Measurements from ENCODE around the gene C6orf136. TPM values are rescaled to one million over a fixed set of nuclear protein-coding genes. Genes with fewer than 3 reads are reported as not detected.

C6orf136 gene
- total RNA-seq, 1 donor from 2014 or later, result 17.2 TPM

GRCh38 chr6:30616811-30617564 is 29.9 kb upstream of the C6orf136 start, which contains the start of gene PPP1R10:
Gene PPP1R10 (minus strand): TSS chr6:30617243. CDS start chr6:30609944, 7,299 bp downstream.
- peaks cover 36% of the 10 kb centered on the region for H3K4me1 Mint-ChIP-seq (ENCODE audit: unreplicated experiment)
- H3K27ac Mint-ChIP-seq (ENCODE audit: unreplicated experiment), result peak within 1 kb of the TSS; percentile 100
- H3K27me3 Mint-ChIP-seq (ENCODE audit: unreplicated experiment), result no peaks in the 10 kb centered on the region
- H3K4me3 Mint-ChIP-seq (ENCODE audit: unreplicated experiment), result peak within 1 kb of the TSS; percentile 97
- H3K36me3 Mint-ChIP-seq (ENCODE audit: unreplicated experiment), result peaks cover 29% of the 10 kb centered on the region
- H3K9me3 Mint-ChIP-seq (ENCODE audit: unreplicated experiment), result no peaks in the 10 kb centered on the region
- DNase-seq (ENCODE audit: extremely low spot score, unreplicated experiment), result peak; percentile 99
- TF ChIP-seq, protein P1, sequence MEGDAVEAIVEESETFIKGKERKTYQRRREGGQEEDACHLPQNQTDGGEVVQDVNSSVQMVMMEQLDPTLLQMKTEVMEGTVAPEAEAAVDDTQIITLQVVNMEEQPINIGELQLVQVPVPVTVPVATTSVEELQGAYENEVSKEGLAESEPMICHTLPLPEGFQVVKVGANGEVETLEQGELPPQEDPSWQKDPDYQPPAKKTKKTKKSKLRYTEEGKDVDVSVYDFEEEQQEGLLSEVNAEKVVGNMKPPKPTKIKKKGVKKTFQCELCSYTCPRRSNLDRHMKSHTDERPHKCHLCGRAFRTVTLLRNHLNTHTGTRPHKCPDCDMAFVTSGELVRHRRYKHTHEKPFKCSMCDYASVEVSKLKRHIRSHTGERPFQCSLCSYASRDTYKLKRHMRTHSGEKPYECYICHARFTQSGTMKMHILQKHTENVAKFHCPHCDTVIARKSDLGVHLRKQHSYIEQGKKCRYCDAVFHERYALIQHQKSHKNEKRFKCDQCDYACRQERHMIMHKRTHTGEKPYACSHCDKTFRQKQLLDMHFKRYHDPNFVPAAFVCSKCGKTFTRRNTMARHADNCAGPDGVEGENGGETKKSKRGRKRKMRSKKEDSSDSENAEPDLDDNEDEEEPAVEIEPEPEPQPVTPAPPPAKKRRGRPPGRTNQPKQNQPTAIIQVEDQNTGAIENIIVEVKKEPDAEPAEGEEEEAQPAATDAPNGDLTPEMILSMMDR (IDR thresholded peaks at IDR 0.05), result no peak

GRCh38 chr6:30617565-30618269 is 29.2 kb upstream of the C6orf136 start, which contains the start of gene MRPS18B:
Gene MRPS18B (plus strand): TSS chr6:30617840. CDS start chr6:30617866, 26 bp downstream.
- TF ChIP-seq, protein P1 (IDR thresholded peaks at IDR 0.05), result no peak
- Mint-ChIP-seq H3K4me3 (ENCODE audit: unreplicated experiment) (peak within 1 kb of the TSS; percentile 97), H3K27ac (ENCODE audit: unreplicated experiment) (peak within 1 kb of the TSS; percentile 100), H3K4me1 (ENCODE audit: unreplicated experiment) (peaks cover 31% of the 10 kb centered on the region), H3K27me3 (ENCODE audit: unreplicated experiment) (no peaks in the 10 kb centered on the region), H3K9me3 (ENCODE audit: unreplicated experiment) (no peaks in the 10 kb centered on the region), H3K36me3 (ENCODE audit: unreplicated experiment) (peaks cover 30% of the 10 kb centered on the region)
- peak; percentile 99 for DNase-seq (ENCODE audit: extremely low spot score, unreplicated experiment)

GRCh38 chr6:30618270-30618797 is 28.6 kb upstream of the C6orf136 start:
- no peaks in the 10 kb centered on the region for H3K27me3 Mint-ChIP-seq (ENCODE audit: unreplicated experiment)
- no peak for DNase-seq (ENCODE audit: extremely low spot score, unreplicated experiment)
- H3K4me3 Mint-ChIP-seq (ENCODE audit: unreplicated experiment), result peak overlapping the region; percentile 97
- TF ChIP-seq, protein P1 (IDR thresholded peaks at IDR 0.05), result no peak
- H3K9me3 Mint-ChIP-seq (ENCODE audit: unreplicated experiment), result no peaks in the 10 kb centered on the region
- H3K36me3 Mint-ChIP-seq (ENCODE audit: unreplicated experiment), result peaks cover 30% of the 10 kb centered on the region
- H3K27ac Mint-ChIP-seq (ENCODE audit: unreplicated experiment), result peak overlapping the region; percentile 100
- peaks cover 26% of the 10 kb centered on the region for H3K4me1 Mint-ChIP-seq (ENCODE audit: unreplicated experiment)

DNA sequence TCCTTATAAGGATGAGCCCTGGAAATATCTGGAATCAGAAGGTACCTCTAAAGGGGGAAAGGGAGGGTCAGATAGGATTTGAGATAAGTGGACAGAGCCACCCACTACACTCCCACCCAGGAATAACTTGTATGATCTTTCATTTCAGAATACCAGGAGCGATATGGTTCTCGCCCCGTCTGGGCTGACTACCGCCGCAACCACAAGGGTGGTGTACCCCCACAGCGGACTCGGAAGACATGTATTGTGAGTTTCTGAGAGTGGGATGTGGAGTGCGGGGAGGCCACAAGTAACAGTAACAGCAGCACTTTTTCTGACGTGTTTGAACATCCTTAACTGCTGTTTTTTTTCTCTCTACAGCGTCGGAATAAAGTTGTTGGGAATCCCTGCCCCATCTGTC is 27.4 kb upstream of the C6orf136 start:
- peaks cover 28% of the 10 kb centered on the region for H3K36me3 Mint-ChIP-seq (ENCODE audit: unreplicated experiment)

More for the DNA sequence above, 27.4 kb upstream of the C6orf136 start:
- Mint-ChIP-seq H3K9me3 (ENCODE audit: unreplicated experiment) (no peaks in the 10 kb centered on the region), H3K27me3 (ENCODE audit: unreplicated experiment) (no peaks in the 10 kb centered on the region), H3K4me1 (ENCODE audit: unreplicated experiment) (peaks cover 15% of the 10 kb centered on the region), H3K4me3 (ENCODE audit: unreplicated experiment) (peak overlapping the region; percentile 40), H3K27ac (ENCODE audit: unreplicated experiment) (peak overlapping the region; percentile 23)
- TF ChIP-seq, protein P1 (IDR thresholded peaks at IDR 0.05), result no peak
- no peak for DNase-seq (ENCODE audit: extremely low spot score, unreplicated experiment)

Data from osteocyte (in vitro differentiated cells).